Smooth muscle cell (in vitro differentiated cells): Measurements from ENCODE around the gene DMTF1. TPM values are rescaled to one million over a fixed set of nuclear protein-coding genes. Genes with fewer than 3 reads are reported as not detected.

Experiments used
- DNase-seq: peaks from one replicate; lab custom pipeline; 2025; ENCODE audit not compliant: unreplicated experiment; lab: John Stamatoyannopoulos, UW
- H2AFZ ChIP-seq: fragments of 200-600 bp; sonication (generic); 2 replicates; pipeline ENCODE4 v1.6.0; 2016; ENCODE audit warnings: antibody characterized with exemption, low read depth, mild to moderate bottlenecking
- H3F3A ChIP-seq: fragments of 200-600 bp; sonication (generic); 2 replicates; pipeline ENCODE4 v1.6.0; 2017; ENCODE audit warnings: antibody characterized with exemption, low read depth
- H3K27ac ChIP-seq: fragments of 200-600 bp; sonication (generic); 2 replicates; pipeline ENCODE4 v1.5.1; 2016; ENCODE audit warnings: low read depth, mild to moderate bottlenecking
- H3K27me3 ChIP-seq: fragments of 200-600 bp; sonication (generic); 2 replicates; pipeline ENCODE4 v1.6.1; 2016; ENCODE audit warnings: low read depth, mild to moderate bottlenecking
- H3K36me3 ChIP-seq: fragments of 200-600 bp; sonication (generic); 2 replicates; pipeline ENCODE4 v1.5.1; 2016; ENCODE audit warnings: low read depth
- H3K4me1 ChIP-seq: fragments of 200-600 bp; sonication (generic); 2 replicates; pipeline ENCODE4 v1.5.1; 2016; ENCODE audit warnings: low read depth
- H3K4me2 ChIP-seq: fragments of 200-600 bp; sonication (generic); 2 replicates; pipeline ENCODE4 v1.6.0; 2016; ENCODE audit warnings: mild to moderate bottlenecking
- H3K4me3 ChIP-seq: fragments of 200-600 bp; sonication (generic); 2 replicates; pipeline ENCODE4 v1.5.1; 2016; ENCODE audit warnings: mild to moderate bottlenecking
- H3K79me2 ChIP-seq: fragments of 200-600 bp; sonication (generic); 2 replicates; pipeline ENCODE4 v1.6.0; 2016; ENCODE audit warnings: low read depth, mild to moderate bottlenecking
- H3K9ac ChIP-seq: fragments of 200-600 bp; sonication (generic); 2 replicates; pipeline ENCODE4 v1.6.0; 2016; ENCODE audit warnings: low read depth
- H3K9me3 ChIP-seq: fragments of 200-600 bp; sonication (generic); replicated peaks from 2 replicates; pipeline ENCODE4 v1.5.1; 2016; ENCODE audit warnings: low read depth
- H4K20me1 ChIP-seq: fragments of 200-600 bp; sonication (generic); 2 replicates; pipeline ENCODE4 v1.6.0; 2016; ENCODE audit warnings: low read depth
- WGBS: methylation state at CpG from one replicate; pipeline ENCODE4 v1.1.7; 2016; ENCODE audit warnings: low lambda C conversion rate; 5-methylcytosine and 5-hydroxymethylcytosine counted together
- polyA plus RNA-seq: library from polyadenylated mRNA; unstranded; fragments of >200 nt; fragmentation: Nextera tagmentation; extraction: Ambion mirVana; gene quantifications from 2 replicates; pipeline ENCODE4 v1.2.1, GENCODE V29; 2016
- total RNA-seq: library from RNA; depleted of rRNA; stranded (reverse); fragments of >200 nt; gene quantifications from 2 replicates; pipeline ENCODE4 v1.2.3, GENCODE V29; 2014
- TF ChIP-seq, protein P1 (sequence below): fragments of 200-600 bp; sonication (generic); IDR thresholded peaks from 2 replicates; pipeline ENCODE4 v1.5.1; 2017; ENCODE audit warnings: borderline replicate concordance, mild to moderate bottlenecking, antibody characterized with exemption; ENCODE audit not compliant: insufficient read depth, poor library complexity, severe bottlenecking

The DMTF1 gene
- total and polyA plus RNA-seq, 2 experiments from 2014 or later, result 31.7 to 109 TPM

DNA sequence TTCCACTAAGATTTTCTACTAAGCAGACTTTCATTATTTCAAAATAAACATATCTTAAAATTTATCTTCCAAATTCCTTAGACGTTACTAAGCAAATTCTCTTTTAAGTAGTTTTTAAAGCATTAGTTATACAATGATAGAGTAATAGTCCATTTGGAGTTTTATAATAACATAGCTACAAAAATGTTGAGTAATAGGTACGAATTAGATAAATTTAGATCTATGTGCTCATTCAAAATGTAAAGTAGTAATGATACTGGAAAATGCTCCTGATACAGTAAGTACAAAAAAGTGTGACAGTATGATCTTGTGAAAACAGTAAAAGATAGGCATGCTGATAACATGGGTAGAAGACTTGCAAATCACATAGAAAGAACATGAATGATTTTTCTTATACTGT, 4.5 kb downstream of the DMTF1 start:
- no peak overlapping the region for H3K9ac ChIP-seq
- 71% methylated on average over 2 of the region's 2 CpGs for WGBS
- DNase-seq, result no peak
- no peaks in the 10 kb centered on the region for H3K9me3 ChIP-seq
- no peaks in the 10 kb centered on the region for H3K27me3 ChIP-seq
- no peak overlapping the region for H2AFZ ChIP-seq
- H3K4me1 ChIP-seq, result peaks cover 39% of the 10 kb centered on the region
- peaks cover 86% of the 10 kb centered on the region for H3K79me2 ChIP-seq
- no peaks in the 10 kb centered on the region for H3K36me3 ChIP-seq
- TF ChIP-seq, protein P1, sequence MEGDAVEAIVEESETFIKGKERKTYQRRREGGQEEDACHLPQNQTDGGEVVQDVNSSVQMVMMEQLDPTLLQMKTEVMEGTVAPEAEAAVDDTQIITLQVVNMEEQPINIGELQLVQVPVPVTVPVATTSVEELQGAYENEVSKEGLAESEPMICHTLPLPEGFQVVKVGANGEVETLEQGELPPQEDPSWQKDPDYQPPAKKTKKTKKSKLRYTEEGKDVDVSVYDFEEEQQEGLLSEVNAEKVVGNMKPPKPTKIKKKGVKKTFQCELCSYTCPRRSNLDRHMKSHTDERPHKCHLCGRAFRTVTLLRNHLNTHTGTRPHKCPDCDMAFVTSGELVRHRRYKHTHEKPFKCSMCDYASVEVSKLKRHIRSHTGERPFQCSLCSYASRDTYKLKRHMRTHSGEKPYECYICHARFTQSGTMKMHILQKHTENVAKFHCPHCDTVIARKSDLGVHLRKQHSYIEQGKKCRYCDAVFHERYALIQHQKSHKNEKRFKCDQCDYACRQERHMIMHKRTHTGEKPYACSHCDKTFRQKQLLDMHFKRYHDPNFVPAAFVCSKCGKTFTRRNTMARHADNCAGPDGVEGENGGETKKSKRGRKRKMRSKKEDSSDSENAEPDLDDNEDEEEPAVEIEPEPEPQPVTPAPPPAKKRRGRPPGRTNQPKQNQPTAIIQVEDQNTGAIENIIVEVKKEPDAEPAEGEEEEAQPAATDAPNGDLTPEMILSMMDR, result no peak
- peak overlapping the region; percentile 92 for H3K4me2 ChIP-seq
- H3F3A ChIP-seq, result no peaks in the 10 kb centered on the region
- peak overlapping the region; percentile 10 for H3K4me3 ChIP-seq
- peaks cover 83% of the 10 kb centered on the region for H4K20me1 ChIP-seq
- H3K27ac ChIP-seq, result peak overlapping the region; percentile 1

DNA sequence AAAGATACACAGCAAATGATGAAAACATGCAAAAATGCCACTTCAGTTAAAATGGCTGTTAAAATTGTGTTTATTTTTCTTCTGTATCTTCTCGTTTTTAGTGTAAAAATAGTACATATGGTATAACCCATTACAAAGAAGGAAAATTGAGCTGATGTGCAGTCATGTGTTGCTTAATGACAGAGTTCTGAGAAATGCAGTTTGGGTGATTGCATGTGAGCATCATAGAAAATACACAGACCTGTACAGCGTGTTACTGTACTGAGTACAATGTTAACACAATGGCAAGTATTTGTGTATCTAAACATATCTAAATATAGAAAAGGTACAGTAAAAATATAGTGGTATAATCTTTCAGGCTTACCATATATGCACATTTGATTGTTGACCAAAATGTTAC, 7.3 kb downstream of the DMTF1 start:
- Histone ChIP-seq H3K4me1 (peaks cover 30% of the 10 kb centered on the region), H3K9ac (no peak overlapping the region), H3K4me3 (no peak overlapping the region), H2AFZ (no peak overlapping the region), H3K36me3 (peaks cover 10% of the 10 kb centered on the region), H4K20me1 (peaks cover 97% of the 10 kb centered on the region), H3K79me2 (peaks cover 89% of the 10 kb centered on the region), H3K9me3 (no peaks in the 10 kb centered on the region), H3K27me3 (no peaks in the 10 kb centered on the region), H3F3A (no peaks in the 10 kb centered on the region), H3K4me2 (no peak overlapping the region), H3K27ac (no peak overlapping the region)
- TF ChIP-seq, protein P1, result no peak
- no peak for DNase-seq
- 90% methylated on average over 2 of the region's 2 CpGs for WGBS

DNA sequence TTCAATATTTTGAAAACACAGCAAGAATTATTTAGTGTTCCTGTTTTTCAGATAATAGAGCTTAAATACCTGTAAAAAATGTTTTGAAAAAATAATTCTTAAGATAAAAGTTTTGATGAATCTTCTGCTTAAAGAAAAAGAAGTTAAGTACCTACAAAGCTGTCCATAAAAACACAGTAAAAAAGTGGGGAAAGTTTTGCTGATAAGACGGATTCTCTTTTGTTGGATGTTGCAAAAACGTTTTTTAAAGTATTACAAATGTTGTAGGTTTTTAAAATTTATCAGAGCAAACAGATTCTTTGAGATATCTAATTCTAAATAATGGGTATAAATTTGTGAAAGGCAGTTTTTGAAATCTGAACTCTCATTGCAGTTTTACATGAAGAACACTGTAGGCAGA, 12.2 kb downstream of the DMTF1 start:
- H3K4me3 ChIP-seq, result no peak overlapping the region
- no peak overlapping the region for H3K9ac ChIP-seq
- WGBS, result 79% methylated on average over 2 of the region's 2 CpGs
- TF ChIP-seq, protein P1, result no peak
- H3K36me3 ChIP-seq, result peaks cover 35% of the 10 kb centered on the region
- H3K79me2 ChIP-seq, result peaks cover 49% of the 10 kb centered on the region
- H3F3A ChIP-seq, result peaks cover 5% of the 10 kb centered on the region
- H3K27ac ChIP-seq, result no peak overlapping the region
- H4K20me1 ChIP-seq, result peaks cover 93% of the 10 kb centered on the region
- H2AFZ ChIP-seq, result no peak overlapping the region
- H3K4me1 ChIP-seq, result no peaks in the 10 kb centered on the region
- no peak overlapping the region for H3K4me2 ChIP-seq
- no peaks in the 10 kb centered on the region for H3K9me3 ChIP-seq
- no peak for DNase-seq
- H3K27me3 ChIP-seq, result no peaks in the 10 kb centered on the region

DNA sequence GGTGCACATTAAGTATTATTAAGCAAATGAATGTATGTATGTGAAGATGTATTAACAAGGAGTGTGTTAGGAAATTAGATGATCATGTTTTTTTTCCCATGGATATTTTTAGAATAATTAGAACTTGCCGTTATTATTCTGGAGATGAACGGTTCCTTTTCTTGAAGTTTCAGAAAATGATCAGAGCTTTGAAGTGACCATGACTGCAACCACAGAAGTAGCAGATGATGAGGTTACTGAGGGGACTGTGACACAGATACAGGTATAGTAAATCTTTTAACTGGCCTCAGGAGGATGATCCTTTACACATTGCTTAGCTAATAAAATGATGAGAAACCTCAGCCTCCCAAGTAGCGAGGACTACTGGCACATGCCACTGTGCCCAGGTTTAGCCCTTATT, 18.6 kb downstream of the DMTF1 start:
- over 99% methylated on average over 3 of the region's 3 CpGs for WGBS
- DNase-seq, result no peak
- Histone ChIP-seq H3K27ac (no peak overlapping the region), H3K9me3 (no peaks in the 10 kb centered on the region), H4K20me1 (peaks cover 79% of the 10 kb centered on the region), H3K36me3 (peaks cover 67% of the 10 kb centered on the region), H3K9ac (no peak overlapping the region), H3K4me2 (no peak overlapping the region), H3K4me1 (no peaks in the 10 kb centered on the region), H3F3A (peaks cover 5% of the 10 kb centered on the region), H2AFZ (no peak overlapping the region), H3K79me2 (peaks cover 32% of the 10 kb centered on the region), H3K4me3 (no peak overlapping the region), H3K27me3 (no peaks in the 10 kb centered on the region)
- TF ChIP-seq, protein P1, result no peak
